HG02798 (cell line): ENCODE measurements around the gene RFPL4A.

ENCODE experiments used
- ATAC-seq: cut with Tn5 transposase; IDR thresholded peaks from one replicate; pipeline ENCODE4 v1.9.1; 2021; ENCODE audit warnings: mild to moderate bottlenecking; ENCODE audit not compliant: unreplicated experiment, poor library complexity

The RFPL4A gene

GRCh38 chr19:55801416-55801815 is 42.5 kb downstream of the RFPL4A start:
- ATAC-seq: no peak

- no peak for ATAC-seq
These were observed 43.4 kb downstream of the RFPL4A start for GRCh38 chr19:55802281-55802680.

GRCh38 chr19:55809381-55810058 is 50.6 kb downstream of the RFPL4A start:
- no peak for ATAC-seq

GRCh38 chr19:55811340-55811739 is 52.4 kb downstream of the RFPL4A start:
- no peak for ATAC-seq

- ATAC-seq: no peak
These were observed 53.6 kb downstream of the RFPL4A start for GRCh38 chr19:55812449-55812848.
